ENCODE data around the gene ALDH16A1. TPM values are rescaled to one million over a fixed set of nuclear protein-coding genes. Genes with fewer than 3 reads are reported as not detected.

Gene ALDH16A1
- polyA plus RNA-seq, 1 donor (not counting 4 experiments of a cell fraction or from before 2014, with no cell fraction given), result 7.1 TPM

GRCh38 chr19:49448432-49448786 lies 4.6 kb upstream of the ALDH16A1 start:
- Histone ChIP-seq H3K9ac (ENCODE audit: control insufficient read depth, extremely low read depth, insufficient read depth, low read length) (no peak overlapping the region), H3K27me3 (ENCODE audit: control insufficient read depth, extremely low read depth, insufficient read depth, low read length) (no peaks in the 10 kb centered on the region), H3K4me1 (ENCODE audit: control insufficient read depth, extremely low read depth, insufficient read depth, low read length) (peaks cover 6% of the 10 kb centered on the region), H3K79me2 (ENCODE audit: control insufficient read depth, insufficient read depth, low read length) (peaks cover 13% of the 10 kb centered on the region), H3K27ac (ENCODE audit: control insufficient read depth, insufficient read depth, low read length) (no peak overlapping the region), H2AFZ (ENCODE audit: control insufficient read depth, low read length) (no peak overlapping the region), H3K36me3 (ENCODE audit: control insufficient read depth in 2 of 2, extremely low read depth in 1 of 2, insufficient read depth in 2 of 2, low read length in 2 of 2) (peaks cover 7 to 13% of the 10 kb centered on the region in 2 experiments), H3K9me3 (ENCODE audit: control insufficient read depth, low read depth, low read length) (no peaks in the 10 kb centered on the region), H3K9me1 (ENCODE audit: control insufficient read depth, extremely low read depth, insufficient read depth, low read length) (no peaks in the 10 kb centered on the region), H3K4me3 (ENCODE audit: control insufficient read depth in 2 of 3, extremely low read depth in 1 of 3, insufficient read depth in 2 of 3, low read depth in 1 of 3, low read length in 3 of 3) (no peak overlapping the region), H4K20me1 (ENCODE audit: control insufficient read depth, extremely low read depth, insufficient read depth, low read length) (no peaks in the 10 kb centered on the region), H3K4me2 (ENCODE audit: control insufficient read depth, extremely low read depth, insufficient read depth, low read depth, low read length) (no peak overlapping the region)
- FAIRE-seq (no peak), DNase-seq (ENCODE audit: low read depth, low spot score) (no peak)
- no peak for TF ChIP-seq EZH2 (IDR thresholded peaks at IDR 0.05; ENCODE audit: low read length)
- TF ChIP-seq CTCF (optimal IDR thresholded peaks at IDR 0.05 in 1 of 3, IDR thresholded peaks at IDR 0.05 in 1 of 3, conservative IDR thresholded peaks at IDR 0.05 in 1 of 3; ENCODE audit: extremely low read depth in 1 of 3, insufficient read depth in 2 of 3, low read length in 3 of 3), result no peak
- dilution Hi-C loops (cut with MboI; ENCODE audit: extremely low pct_ligation_motif_present, low sequenced_read_pairs), result no loop called here

- Histone ChIP-seq H4K20me1 (ENCODE audit: control insufficient read depth, extremely low read depth, insufficient read depth, low read length) (no peaks in the 10 kb centered on the region), H3K36me3 (ENCODE audit: control insufficient read depth in 2 of 2, extremely low read depth in 1 of 2, insufficient read depth in 2 of 2, low read length in 2 of 2) (peaks cover 7 to 13% of the 10 kb centered on the region in 2 experiments), H3K79me2 (ENCODE audit: control insufficient read depth, insufficient read depth, low read length) (peaks cover 21% of the 10 kb centered on the region), H3K4me3 (ENCODE audit: control insufficient read depth in 2 of 3, extremely low read depth in 1 of 3, insufficient read depth in 2 of 3, low read depth in 1 of 3, low read length in 3 of 3) (peak overlapping the region; percentile 56 to 88 (median 78)), H3K27ac (ENCODE audit: control insufficient read depth, insufficient read depth, low read length) (peak overlapping the region; percentile 26), H3K4me1 (ENCODE audit: control insufficient read depth, extremely low read depth, insufficient read depth, low read length) (peaks cover 13% of the 10 kb centered on the region), H2AFZ (ENCODE audit: control insufficient read depth, low read length) (no peak overlapping the region), H3K9ac (ENCODE audit: control insufficient read depth, extremely low read depth, insufficient read depth, low read length) (peak overlapping the region; percentile 93), H3K27me3 (ENCODE audit: control insufficient read depth, extremely low read depth, insufficient read depth, low read length) (no peaks in the 10 kb centered on the region), H3K4me2 (ENCODE audit: control insufficient read depth, extremely low read depth, insufficient read depth, low read depth, low read length) (peak overlapping the region; percentile 96), H3K9me3 (ENCODE audit: control insufficient read depth, low read depth, low read length) (no peaks in the 10 kb centered on the region), H3K9me1 (ENCODE audit: control insufficient read depth, extremely low read depth, insufficient read depth, low read length) (no peaks in the 10 kb centered on the region)
- dilution Hi-C loops (cut with MboI; ENCODE audit: extremely low pct_ligation_motif_present, low sequenced_read_pairs), result no loop called here
- no peak for TF ChIP-seq EZH2 (IDR thresholded peaks at IDR 0.05; ENCODE audit: low read length)
- TF ChIP-seq CTCF (optimal IDR thresholded peaks at IDR 0.05 in 1 of 3, IDR thresholded peaks at IDR 0.05 in 1 of 3, conservative IDR thresholded peaks at IDR 0.05 in 1 of 3; ENCODE audit: extremely low read depth in 1 of 3, insufficient read depth in 2 of 3, low read length in 3 of 3), result no peak
- DNase-seq (ENCODE audit: low read depth, low spot score) (no peak), FAIRE-seq (no peak)
Measured at GRCh38 chr19:49450405-49450804, 2.6 kb upstream of the ALDH16A1 start.
